ENCODE results near the gene MUC5AC.
"Not testable (repeated sequence)": the region's sequence is repeated elsewhere in the genome, so short reads cannot be mapped to it uniquely, and the experiment has no call there.

Gene MUC5AC

GRCh38 chr11:1208394-1209261 is 50.9 kb downstream of the MUC5AC start:
- peak; percentile 6 for DNase-seq (ENCODE audit: low spot score)

DNA sequence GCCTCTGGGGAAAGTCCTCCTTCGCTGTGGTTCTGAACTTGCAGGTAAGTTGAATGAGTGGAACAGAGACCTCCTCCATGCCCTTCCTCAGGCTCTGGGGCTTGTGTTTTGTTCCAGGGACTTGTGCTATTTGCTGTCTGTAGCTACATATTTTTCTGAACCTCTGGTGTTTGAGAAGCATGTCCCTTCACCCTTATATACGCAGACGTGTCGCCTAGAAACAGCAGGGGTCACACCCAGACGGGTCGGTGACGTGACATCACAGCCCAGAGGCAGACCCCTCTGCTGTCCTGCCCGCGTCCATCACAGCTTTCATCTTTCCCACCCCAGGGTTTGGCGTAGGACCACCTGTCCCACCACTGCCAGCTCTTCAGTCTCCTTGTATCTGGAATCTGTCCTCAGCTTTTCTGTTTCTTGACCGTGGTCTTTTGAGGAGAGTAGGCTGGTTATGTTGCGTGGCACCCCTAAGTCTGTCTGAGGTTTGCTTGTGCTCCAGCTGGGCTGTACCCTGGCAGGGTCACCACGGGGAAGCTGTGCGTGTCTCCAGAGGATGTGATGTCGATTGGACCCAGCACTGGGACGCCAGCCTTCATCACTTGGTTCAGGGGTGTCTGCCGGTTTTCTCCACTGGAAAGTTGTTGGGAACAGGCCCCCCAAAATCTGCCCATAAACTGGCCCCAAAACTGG is 51.8 kb downstream of the MUC5AC start:
- DNase-seq (ENCODE audit: low spot score), result no peak

DNA sequence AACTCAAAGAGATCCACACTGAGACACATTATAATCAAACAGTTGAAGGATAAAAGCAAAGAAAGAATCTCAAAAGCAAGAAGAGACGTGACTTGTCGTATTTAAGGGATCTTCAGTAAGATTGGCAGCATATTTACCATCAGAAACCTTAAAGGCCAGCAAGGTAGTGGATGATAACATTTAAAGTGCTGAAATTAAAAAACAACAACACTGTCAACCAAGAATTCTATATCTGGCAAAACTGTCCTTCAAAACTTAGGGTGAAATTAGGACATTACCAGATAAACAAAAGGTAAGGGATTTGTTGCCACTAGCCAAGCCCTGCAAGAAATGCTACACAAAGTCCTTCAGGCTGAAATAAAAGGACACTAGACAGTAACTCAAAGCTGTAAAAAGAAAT is 54.1 kb downstream of the MUC5AC start:
- DNase-seq (ENCODE audit: low spot score), result no peak

DNA sequence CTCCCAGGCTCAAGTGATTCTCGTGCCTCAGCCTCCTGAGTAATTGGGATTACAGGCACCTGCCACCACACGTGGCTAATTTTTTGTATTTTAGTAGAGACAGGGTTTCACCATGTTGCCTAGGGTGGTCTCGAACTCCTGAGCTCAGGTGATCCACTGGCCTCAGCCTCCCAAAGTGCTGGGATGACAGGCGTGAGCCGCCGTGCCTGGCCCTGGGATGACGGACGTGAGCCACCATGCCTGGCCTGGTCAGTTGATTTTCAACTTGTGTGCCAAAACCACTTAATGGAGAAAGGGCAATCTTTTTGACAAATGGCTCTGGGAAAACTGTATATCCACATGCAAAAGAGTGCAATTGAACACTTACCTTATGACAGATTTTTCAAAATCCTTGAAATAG is 58.1 kb downstream of the MUC5AC start:
- not testable (repeated sequence) for DNase-seq (ENCODE audit: low spot score)

- DNase-seq (ENCODE audit: low spot score), result peak; percentile 2
These were observed 59.4 kb downstream of the MUC5AC start for GRCh38 chr11:1217151-1217550.

GRCh38 chr11:1218256-1218787 is 60.6 kb downstream of the MUC5AC start:
- peak; percentile 2 for DNase-seq (ENCODE audit: low spot score)

DNA sequence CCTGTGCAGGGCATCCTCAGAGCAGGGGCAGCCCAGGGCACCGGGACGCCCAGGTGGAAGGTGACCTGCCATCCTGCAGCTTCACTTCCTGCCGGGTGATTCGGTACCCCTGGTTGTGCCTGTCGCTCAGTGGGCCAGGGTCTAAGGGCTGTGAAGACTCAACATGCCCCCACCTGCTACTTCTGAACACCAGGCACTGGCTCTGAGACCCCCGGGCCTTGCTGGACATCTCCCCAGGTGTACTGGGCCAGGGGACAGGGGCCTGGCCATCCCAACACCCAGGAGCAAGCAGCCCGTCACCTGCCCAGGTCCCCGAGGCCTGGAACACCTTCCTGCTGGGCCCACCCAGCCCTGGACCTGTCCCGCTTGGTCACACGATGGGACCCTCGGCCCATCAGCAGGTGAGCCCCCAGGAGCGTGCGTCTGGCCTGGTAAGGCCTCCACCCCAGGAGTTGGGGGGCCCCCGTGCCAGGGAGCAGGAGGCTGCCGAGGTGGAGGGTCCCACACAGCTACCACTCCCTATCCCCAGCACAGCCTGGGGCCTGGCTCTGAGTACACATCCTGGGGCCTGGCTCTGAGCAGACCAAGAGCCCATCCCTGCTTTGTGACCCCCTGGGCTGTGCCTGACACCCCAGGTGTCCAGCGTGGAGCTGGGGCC is 61.2 kb downstream of the MUC5AC start:
- peak; percentile 6 for DNase-seq (ENCODE audit: low spot score)

GRCh38 chr11:1219446-1219833 is 61.7 kb downstream of the MUC5AC start:
- DNase-seq (ENCODE audit: low spot score), result peak; percentile 10

DNA sequence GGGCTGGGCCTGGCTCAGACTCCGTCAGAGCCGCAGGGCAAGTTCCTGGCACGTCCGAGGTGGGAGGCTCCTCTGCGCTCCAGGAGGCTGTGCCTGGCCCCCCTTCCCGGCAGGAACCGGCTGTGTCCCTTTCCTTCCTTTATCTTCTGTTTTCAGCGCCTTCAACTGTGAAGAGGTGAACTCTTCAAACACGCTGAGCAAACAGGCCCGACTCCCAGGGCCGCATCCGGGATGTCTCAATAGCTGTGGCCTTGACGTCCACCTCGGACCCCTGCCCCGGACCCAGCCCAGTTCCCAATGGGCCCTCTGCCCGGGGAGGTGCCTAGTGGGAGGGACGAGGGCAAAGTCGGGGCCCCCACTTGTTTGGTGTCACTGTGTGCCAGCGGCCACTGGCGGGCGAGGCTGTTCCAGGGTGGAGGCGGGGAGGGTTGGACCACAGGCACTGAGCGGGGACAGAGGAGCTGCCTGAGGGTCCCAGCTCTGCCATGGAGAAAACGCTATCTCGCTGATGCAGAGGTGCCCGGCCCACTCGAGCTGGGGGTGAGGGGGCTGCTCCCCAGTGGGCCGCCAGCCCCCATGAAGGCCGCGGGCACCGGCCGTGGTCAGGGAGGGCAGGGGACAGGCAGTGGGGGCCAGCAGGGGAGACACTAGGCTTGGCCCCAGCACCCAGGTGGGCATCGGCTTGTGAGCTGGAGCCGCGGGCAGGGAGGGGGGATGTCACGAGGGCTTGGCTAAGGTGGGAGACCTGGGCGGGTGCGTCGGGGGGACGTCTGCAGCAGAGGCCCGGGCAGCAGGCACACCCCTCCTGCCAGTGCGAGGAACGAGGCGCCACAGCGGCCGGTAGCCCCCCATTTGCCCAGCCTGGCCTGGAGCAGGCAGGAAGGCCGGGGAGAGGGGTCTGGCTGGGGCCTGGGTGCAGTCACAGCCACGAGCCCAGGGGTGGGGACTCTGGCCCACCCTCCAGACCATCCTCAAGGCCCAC is 62.4 kb downstream of the MUC5AC start:
- DNase-seq (ENCODE audit: low spot score), result peak; percentile 31

- DNase-seq (ENCODE audit: low spot score), result peak; percentile 30
These were observed 63.4 kb downstream of the MUC5AC start for GRCh38 chr11:1220941-1221721.

- DNase-seq (ENCODE audit: low spot score), result peak; percentile 5
These were observed 64.1 kb downstream of the MUC5AC start for GRCh38 chr11:1221848-1222311.

DNA sequence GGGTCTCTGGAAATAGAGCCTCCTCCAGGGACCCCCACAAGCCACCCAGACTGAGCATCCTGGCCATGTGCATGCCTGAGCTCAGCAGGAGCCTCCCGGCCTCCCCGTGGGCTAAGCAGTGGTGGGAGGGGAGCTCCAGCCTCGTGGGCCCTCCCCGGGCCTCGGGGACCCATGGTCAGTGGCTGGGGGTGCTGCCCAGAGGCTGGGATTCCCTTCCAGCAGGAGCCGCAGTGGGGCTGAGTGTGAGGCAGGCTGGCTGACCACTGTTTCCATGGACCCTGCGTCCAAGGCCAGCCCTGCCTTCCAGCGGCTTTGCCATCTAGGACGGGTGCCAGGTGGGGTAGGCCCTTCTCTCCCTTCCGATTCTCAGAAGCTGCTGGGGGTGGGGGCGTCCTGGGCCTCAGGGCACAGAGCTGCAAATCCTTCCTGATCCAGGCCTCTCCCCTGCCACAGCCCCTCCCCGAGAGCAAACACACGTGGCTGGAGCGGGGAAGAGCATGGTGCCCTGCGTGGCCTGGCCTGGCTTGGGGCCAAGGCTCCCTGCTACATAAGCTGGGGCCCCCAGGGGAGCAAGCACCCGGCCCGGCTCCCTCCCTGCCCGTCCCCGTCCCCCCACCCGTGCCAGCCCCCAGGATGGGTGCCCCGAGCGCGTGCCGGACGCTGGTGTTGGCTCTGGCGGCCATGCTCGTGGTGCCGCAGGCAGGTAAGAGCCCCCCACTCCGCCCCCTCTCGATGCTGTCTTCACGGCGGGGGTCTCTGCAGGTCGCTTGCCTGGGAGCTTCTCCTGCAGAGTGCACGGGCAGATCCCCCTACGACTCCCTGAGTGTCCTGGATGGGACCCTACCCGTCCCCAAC is 65.0 kb downstream of the MUC5AC start, which contains the start of gene MUC5B:
Gene MUC5B, plus strand, starts transcription at position 576 of the 855 bp plus-strand sequence. Its CDS starts 58 bp downstream, at position 634.
- peak; percentile 23 for DNase-seq (ENCODE audit: low spot score)

DNA sequence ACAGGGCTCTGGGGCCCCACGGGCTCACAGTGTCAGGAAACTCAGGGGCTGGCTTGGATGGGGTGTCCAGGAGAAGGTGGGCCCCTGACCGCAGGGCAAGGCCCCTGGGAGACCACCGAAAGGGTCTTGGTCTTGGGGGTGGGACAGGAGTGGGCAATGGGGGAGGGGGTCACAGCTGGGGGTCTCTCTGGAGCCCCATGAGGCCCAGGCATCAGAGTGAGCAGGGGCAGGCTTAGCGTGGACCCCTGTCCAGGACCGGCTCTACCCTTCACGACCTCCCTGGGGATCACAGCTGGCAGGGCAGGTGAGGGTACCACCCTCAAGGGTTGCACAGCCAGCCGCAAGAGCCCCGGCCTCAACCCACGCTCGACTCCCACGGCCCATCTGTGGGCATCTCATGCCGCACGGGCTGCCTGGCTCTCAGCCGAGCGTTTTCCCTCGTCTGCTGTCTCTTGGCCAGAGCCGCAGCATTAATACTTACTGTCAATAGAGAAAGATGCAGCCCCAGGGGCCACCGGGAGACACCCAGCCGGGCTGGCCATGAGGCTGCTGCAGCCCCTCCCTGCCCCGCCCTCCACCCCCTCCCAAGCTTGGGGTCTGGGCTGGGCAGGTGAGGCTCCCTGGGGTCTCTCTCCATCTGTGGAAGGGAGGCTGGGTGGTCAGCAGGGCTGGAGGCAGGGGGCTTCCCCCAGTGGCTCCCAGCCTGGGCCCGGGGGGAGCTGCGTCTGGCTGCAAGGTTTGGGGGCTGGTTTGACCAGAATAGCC is 65.8 kb downstream of the MUC5AC start:
- peak; percentile 12 for DNase-seq (ENCODE audit: low spot score)

GRCh38 chr11:1224111-1224490 is 66.3 kb downstream of the MUC5AC start:
- DNase-seq (ENCODE audit: low spot score), result no peak

GRCh38 chr11:1224491-1225385 is 67.0 kb downstream of the MUC5AC start:
- DNase-seq (ENCODE audit: low spot score), result peak; percentile 82

DNA sequence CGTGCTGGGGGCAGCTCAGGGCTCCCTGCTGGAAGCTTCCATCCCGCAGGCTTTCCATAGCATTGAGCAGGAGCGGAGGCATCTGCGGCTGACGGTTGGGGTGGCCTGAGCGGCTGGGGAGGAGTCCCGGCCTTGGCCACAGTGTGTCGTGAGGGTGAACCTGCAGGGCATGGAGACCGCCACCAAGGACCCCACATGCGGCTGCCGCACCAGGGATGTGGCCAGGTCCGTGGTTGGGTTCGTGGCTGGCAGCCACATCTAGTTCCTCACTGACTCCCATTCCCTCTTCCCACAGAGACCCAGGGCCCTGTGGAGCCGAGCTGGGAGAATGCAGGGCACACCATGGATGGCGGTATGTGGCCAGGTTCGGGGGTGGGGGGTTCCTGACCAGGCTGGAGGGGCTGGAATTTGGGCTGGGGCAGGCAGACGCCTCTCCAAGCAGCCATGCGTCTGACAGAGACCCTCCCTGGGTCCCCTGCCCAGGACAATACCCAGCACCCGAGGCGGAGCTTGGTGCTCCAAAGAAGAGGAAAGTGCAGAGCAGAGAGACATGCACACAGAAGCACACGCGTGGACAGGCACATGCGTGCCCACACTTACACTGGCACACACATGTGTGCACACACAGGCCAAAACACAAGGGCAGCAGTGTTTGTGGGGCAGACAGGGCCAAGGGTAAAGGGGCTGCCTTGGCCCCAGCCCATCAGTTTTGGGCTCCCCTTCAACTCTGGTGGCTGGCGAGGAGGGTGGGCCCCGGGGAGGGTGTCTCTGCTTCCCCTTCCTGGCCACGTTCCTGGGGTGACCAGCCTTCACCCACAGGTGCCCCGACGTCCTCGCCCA is 67.9 kb downstream of the MUC5AC start:
- peak; percentile 17 for DNase-seq (ENCODE audit: low spot score)
